Measurements from ENCODE around the gene ALPG.
"Not testable (repeated sequence)": the region's sequence is repeated elsewhere in the genome, so short reads cannot be mapped to it uniquely, and the experiment has no call there.

The ALPG gene

GRCh38 chr2:232443669-232444408 lies 37.2 kb downstream of the ALPG start:
- H3K27me3 ChIP-seq (ENCODE audit: control insufficient read depth in 1 of 2, insufficient read depth in 2 of 2, low read length in 2 of 2); H3K4me1 ChIP-seq (ENCODE audit: control insufficient read depth, insufficient read depth, low read length); H3K27ac ChIP-seq (ENCODE audit: low read length); H3K36me3 ChIP-seq (ENCODE audit: control insufficient read depth in 2 of 2, insufficient read depth in 2 of 2, low read length in 2 of 2); H3K4me3 ChIP-seq (ENCODE audit: low read length in 2 of 2); H3K9ac ChIP-seq (ENCODE audit: low read length in 2 of 2); H3K9me3 ChIP-seq (ENCODE audit: control insufficient read depth in 2 of 2, low read length in 2 of 2): not testable (repeated sequence)

GRCh38 chr2:232444409-232445148 lies 37.9 kb downstream of the ALPG start:
- H3K36me3 ChIP-seq (ENCODE audit: control insufficient read depth in 2 of 2, insufficient read depth in 2 of 2, low read length in 2 of 2), result no peaks in the 10 kb centered on the region
- peaks cover 4% of the 10 kb centered on the region for H3K4me1 ChIP-seq (ENCODE audit: control insufficient read depth, insufficient read depth, low read length)
- no peak overlapping the region for H3K27ac ChIP-seq (ENCODE audit: low read length)
- H3K4me3 ChIP-seq (ENCODE audit: low read length in 2 of 2), result no peak overlapping the region
- H3K27me3 ChIP-seq (ENCODE audit: control insufficient read depth in 1 of 2, insufficient read depth in 2 of 2, low read length in 2 of 2), result peaks cover 0 to 2% of the 10 kb centered on the region in 2 donors
- H3K9me3 ChIP-seq (ENCODE audit: control insufficient read depth in 2 of 2, low read length in 2 of 2), result no peaks in the 10 kb centered on the region
- H3K9ac ChIP-seq (ENCODE audit: low read length in 2 of 2), result no peak overlapping the region

GRCh38 chr2:232445149-232445885 lies 38.7 kb downstream of the ALPG start:
- not testable (repeated sequence) for H3K4me3 ChIP-seq (ENCODE audit: low read length in 2 of 2); H3K9me3 ChIP-seq (ENCODE audit: control insufficient read depth in 2 of 2, low read length in 2 of 2)

GRCh38 chr2:232446266-232446777 lies 39.7 kb downstream of the ALPG start:
- not testable (repeated sequence) for H3K4me1 ChIP-seq (ENCODE audit: control insufficient read depth, insufficient read depth, low read length); H3K36me3 ChIP-seq (ENCODE audit: control insufficient read depth in 2 of 2, insufficient read depth in 2 of 2, low read length in 2 of 2); H3K4me3 ChIP-seq (ENCODE audit: low read length in 2 of 2); H3K9me3 ChIP-seq (ENCODE audit: control insufficient read depth in 2 of 2, low read length in 2 of 2); H3K27ac ChIP-seq (ENCODE audit: low read length); H3K9ac ChIP-seq (ENCODE audit: low read length in 2 of 2); H3K27me3 ChIP-seq (ENCODE audit: control insufficient read depth in 1 of 2, insufficient read depth in 2 of 2, low read length in 2 of 2)

More at GRCh38 chr2:232445149-232445885, 38.7 kb downstream of the ALPG start:
- not testable (repeated sequence) for H3K4me1 ChIP-seq (ENCODE audit: control insufficient read depth, insufficient read depth, low read length); H3K27me3 ChIP-seq (ENCODE audit: control insufficient read depth in 1 of 2, insufficient read depth in 2 of 2, low read length in 2 of 2); H3K27ac ChIP-seq (ENCODE audit: low read length); H3K36me3 ChIP-seq (ENCODE audit: control insufficient read depth in 2 of 2, insufficient read depth in 2 of 2, low read length in 2 of 2); H3K9ac ChIP-seq (ENCODE audit: low read length in 2 of 2)

- no peaks in the 10 kb centered on the region for H3K9me3 ChIP-seq (ENCODE audit: control insufficient read depth in 2 of 2, low read length in 2 of 2)
- no peak overlapping the region for H3K4me3 ChIP-seq (ENCODE audit: low read length in 2 of 2)
- H3K27ac ChIP-seq (ENCODE audit: low read length), result no peak overlapping the region
- no peaks in the 10 kb centered on the region for H3K4me1 ChIP-seq (ENCODE audit: control insufficient read depth, insufficient read depth, low read length)
- H3K9ac ChIP-seq (ENCODE audit: low read length in 2 of 2), result no peak overlapping the region
- H3K27me3 ChIP-seq (ENCODE audit: control insufficient read depth in 1 of 2, insufficient read depth in 2 of 2, low read length in 2 of 2), result no peaks in the 10 kb centered on the region
- H3K36me3 ChIP-seq (ENCODE audit: control insufficient read depth in 2 of 2, insufficient read depth in 2 of 2, low read length in 2 of 2), result no peaks in the 10 kb centered on the region
Observed at GRCh38 chr2:232447091-232447620, 40.5 kb downstream of the ALPG start.

- Histone ChIP-seq H3K27me3 (ENCODE audit: control insufficient read depth in 1 of 2, insufficient read depth in 2 of 2, low read length in 2 of 2) (no peaks in the 10 kb centered on the region), H3K9ac (ENCODE audit: low read length in 2 of 2) (no peak overlapping the region), H3K9me3 (ENCODE audit: control insufficient read depth in 2 of 2, low read length in 2 of 2) (no peaks in the 10 kb centered on the region), H3K27ac (ENCODE audit: low read length) (no peak overlapping the region), H3K36me3 (ENCODE audit: control insufficient read depth in 2 of 2, insufficient read depth in 2 of 2, low read length in 2 of 2) (no peaks in the 10 kb centered on the region), H3K4me1 (ENCODE audit: control insufficient read depth, insufficient read depth, low read length) (no peaks in the 10 kb centered on the region), H3K4me3 (ENCODE audit: low read length in 2 of 2) (no peak overlapping the region)
Observed at GRCh38 chr2:232447638-232448303, 41.1 kb downstream of the ALPG start.

GRCh38 chr2:232448304-232448690 lies 41.7 kb downstream of the ALPG start:
- Histone ChIP-seq H3K36me3 (ENCODE audit: control insufficient read depth in 2 of 2, insufficient read depth in 2 of 2, low read length in 2 of 2) (no peaks in the 10 kb centered on the region), H3K4me1 (ENCODE audit: control insufficient read depth, insufficient read depth, low read length) (no peaks in the 10 kb centered on the region), H3K9ac (ENCODE audit: low read length in 2 of 2) (no peak overlapping the region), H3K27me3 (ENCODE audit: control insufficient read depth in 1 of 2, insufficient read depth in 2 of 2, low read length in 2 of 2) (no peaks in the 10 kb centered on the region), H3K27ac (ENCODE audit: low read length) (no peak overlapping the region), H3K9me3 (ENCODE audit: control insufficient read depth in 2 of 2, low read length in 2 of 2) (no peaks in the 10 kb centered on the region), H3K4me3 (ENCODE audit: low read length in 2 of 2) (no peak overlapping the region)

- H3K9me3 ChIP-seq (ENCODE audit: control insufficient read depth in 2 of 2, low read length in 2 of 2), result no peaks in the 10 kb centered on the region
- H3K36me3 ChIP-seq (ENCODE audit: control insufficient read depth in 2 of 2, insufficient read depth in 2 of 2, low read length in 2 of 2), result no peaks in the 10 kb centered on the region
- no peaks in the 10 kb centered on the region for H3K4me1 ChIP-seq (ENCODE audit: control insufficient read depth, insufficient read depth, low read length)
- H3K9ac ChIP-seq (ENCODE audit: low read length in 2 of 2), result no peak overlapping the region
- no peaks in the 10 kb centered on the region for H3K27me3 ChIP-seq (ENCODE audit: control insufficient read depth in 1 of 2, insufficient read depth in 2 of 2, low read length in 2 of 2)
- no peak overlapping the region for H3K27ac ChIP-seq (ENCODE audit: low read length)
- H3K4me3 ChIP-seq (ENCODE audit: low read length in 2 of 2), result no peak overlapping the region
Observed at GRCh38 chr2:232449964-232450363, 43.3 kb downstream of the ALPG start.

GRCh38 chr2:232451645-232452044 lies 45.0 kb downstream of the ALPG start:
- H3K4me1 ChIP-seq (ENCODE audit: control insufficient read depth, insufficient read depth, low read length); H3K9me3 ChIP-seq (ENCODE audit: control insufficient read depth in 2 of 2, low read length in 2 of 2); H3K27me3 ChIP-seq (ENCODE audit: control insufficient read depth in 1 of 2, insufficient read depth in 2 of 2, low read length in 2 of 2); H3K36me3 ChIP-seq (ENCODE audit: control insufficient read depth in 2 of 2, insufficient read depth in 2 of 2, low read length in 2 of 2); H3K27ac ChIP-seq (ENCODE audit: low read length); H3K9ac ChIP-seq (ENCODE audit: low read length in 2 of 2); H3K4me3 ChIP-seq (ENCODE audit: low read length in 2 of 2): not testable (repeated sequence)

- Histone ChIP-seq H3K4me3 (ENCODE audit: low read length in 2 of 2) (no peak overlapping the region), H3K36me3 (ENCODE audit: control insufficient read depth in 2 of 2, insufficient read depth in 2 of 2, low read length in 2 of 2) (no peaks in the 10 kb centered on the region), H3K4me1 (ENCODE audit: control insufficient read depth, insufficient read depth, low read length) (no peaks in the 10 kb centered on the region), H3K9me3 (ENCODE audit: control insufficient read depth in 2 of 2, low read length in 2 of 2) (no peaks in the 10 kb centered on the region), H3K9ac (ENCODE audit: low read length in 2 of 2) (no peak overlapping the region), H3K27ac (ENCODE audit: low read length) (no peak overlapping the region), H3K27me3 (ENCODE audit: control insufficient read depth in 1 of 2, insufficient read depth in 2 of 2, low read length in 2 of 2) (peaks cover 16 to 17% of the 10 kb centered on the region in 2 donors)
Observed at GRCh38 chr2:232454630-232455029, 48.0 kb downstream of the ALPG start.

Measured in stomach smooth muscle (tissue), 2 donors.